ENCODE results near the gene TBC1D22A.

DNA sequence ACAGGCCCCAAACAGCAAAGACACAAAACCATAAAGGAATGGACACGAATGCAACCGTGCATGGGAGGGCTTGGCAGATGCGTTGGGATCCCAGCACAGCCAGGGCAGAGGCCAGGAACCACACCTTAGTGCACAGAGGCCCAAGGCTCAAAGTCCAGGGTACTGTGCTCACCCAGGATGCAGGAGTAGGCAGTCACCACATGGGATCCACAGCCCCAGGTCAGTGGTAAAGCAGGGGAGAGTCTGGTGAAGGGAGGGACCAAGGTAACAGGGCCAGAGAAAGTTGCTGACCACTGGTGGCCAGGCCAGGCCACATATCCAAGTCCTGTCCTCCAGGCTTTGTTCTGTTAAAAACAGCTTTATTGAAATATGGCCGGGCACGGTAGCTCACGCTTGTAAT, 17.9 kb upstream of the TBC1D22A start:
- TF ChIP-seq, protein P1, sequence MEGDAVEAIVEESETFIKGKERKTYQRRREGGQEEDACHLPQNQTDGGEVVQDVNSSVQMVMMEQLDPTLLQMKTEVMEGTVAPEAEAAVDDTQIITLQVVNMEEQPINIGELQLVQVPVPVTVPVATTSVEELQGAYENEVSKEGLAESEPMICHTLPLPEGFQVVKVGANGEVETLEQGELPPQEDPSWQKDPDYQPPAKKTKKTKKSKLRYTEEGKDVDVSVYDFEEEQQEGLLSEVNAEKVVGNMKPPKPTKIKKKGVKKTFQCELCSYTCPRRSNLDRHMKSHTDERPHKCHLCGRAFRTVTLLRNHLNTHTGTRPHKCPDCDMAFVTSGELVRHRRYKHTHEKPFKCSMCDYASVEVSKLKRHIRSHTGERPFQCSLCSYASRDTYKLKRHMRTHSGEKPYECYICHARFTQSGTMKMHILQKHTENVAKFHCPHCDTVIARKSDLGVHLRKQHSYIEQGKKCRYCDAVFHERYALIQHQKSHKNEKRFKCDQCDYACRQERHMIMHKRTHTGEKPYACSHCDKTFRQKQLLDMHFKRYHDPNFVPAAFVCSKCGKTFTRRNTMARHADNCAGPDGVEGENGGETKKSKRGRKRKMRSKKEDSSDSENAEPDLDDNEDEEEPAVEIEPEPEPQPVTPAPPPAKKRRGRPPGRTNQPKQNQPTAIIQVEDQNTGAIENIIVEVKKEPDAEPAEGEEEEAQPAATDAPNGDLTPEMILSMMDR (optimal IDR thresholded peaks at IDR 0.05 in 1 of 3, IDR thresholded peaks at IDR 0.05 in 1 of 3, conservative IDR thresholded peaks at IDR 0.05 in 1 of 3; ENCODE audit: extremely low read depth in 1 of 3, insufficient read depth in 2 of 3, low read length in 3 of 3): no peak
- TF ChIP-seq EZH2 (IDR thresholded peaks at IDR 0.05; ENCODE audit: low read length): no peak

Data from keratinocyte (primary cell).